Measurements from ENCODE around the gene THAP3.

Gene THAP3

DNA sequence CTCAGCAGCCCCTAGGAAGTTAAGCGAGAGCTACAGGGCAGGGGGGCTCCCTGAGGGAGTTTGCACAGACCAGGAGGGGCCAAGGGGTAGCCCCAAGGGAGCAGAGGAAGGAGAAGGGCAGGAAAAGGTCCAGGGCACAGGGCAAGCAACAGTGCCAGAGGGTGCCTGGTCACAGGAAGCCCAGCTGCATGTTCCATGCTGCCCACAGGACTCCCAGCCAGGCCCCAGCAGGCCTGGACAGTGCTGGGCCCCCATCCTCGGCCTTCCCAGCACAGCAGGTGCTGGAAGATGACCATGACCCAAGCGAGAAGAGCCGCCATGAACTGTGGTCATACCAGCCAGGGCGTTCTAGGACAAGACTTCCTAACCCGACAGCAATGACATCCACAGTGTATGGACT is 33.0 kb upstream of the THAP3 start:
- no peaks in the 10 kb centered on the region for H3K9me3 ChIP-seq (ENCODE audit: control insufficient read depth, low read length)
- no peak overlapping the region for H3K4me3 ChIP-seq (ENCODE audit: insufficient read depth, low read depth, low read length)
- WGBS, 2 experiments = 88 to 89% methylated on average over 6 of the region's 6 CpGs
- H3K27ac ChIP-seq (ENCODE audit: insufficient read depth, low read depth, low read length, poor library complexity, severe bottlenecking) = no peak overlapping the region
- no peaks in the 10 kb centered on the region for H3K4me1 ChIP-seq (ENCODE audit: control insufficient read depth, insufficient read depth, low read length)
- H3K36me3 ChIP-seq (ENCODE audit: control insufficient read depth, insufficient read depth, low read length) = peaks cover 20% of the 10 kb centered on the region
- no peaks in the 10 kb centered on the region for H3K27me3 ChIP-seq (ENCODE audit: control insufficient read depth, insufficient read depth, low read length, poor library complexity, severe bottlenecking)

GRCh38 chr1:6592441-6592840 is 32.2 kb upstream of the THAP3 start:
- no peaks in the 10 kb centered on the region for H3K9me3 ChIP-seq (ENCODE audit: control insufficient read depth, low read length)
- no peak overlapping the region for H3K4me3 ChIP-seq (ENCODE audit: insufficient read depth, low read depth, low read length)
- 71 to 84% methylated on average over 4 to 5 of the region's 5 CpGs for WGBS, 2 experiments
- no peak overlapping the region for H3K27ac ChIP-seq (ENCODE audit: insufficient read depth, low read depth, low read length, poor library complexity, severe bottlenecking)
- H3K27me3 ChIP-seq (ENCODE audit: control insufficient read depth, insufficient read depth, low read length, poor library complexity, severe bottlenecking) = no peaks in the 10 kb centered on the region
- peaks cover 17% of the 10 kb centered on the region for H3K36me3 ChIP-seq (ENCODE audit: control insufficient read depth, insufficient read depth, low read length)
- no peaks in the 10 kb centered on the region for H3K4me1 ChIP-seq (ENCODE audit: control insufficient read depth, insufficient read depth, low read length)

- Histone ChIP-seq H3K4me3 (ENCODE audit: insufficient read depth, low read depth, low read length) (no peak overlapping the region), H3K27ac (ENCODE audit: insufficient read depth, low read depth, low read length, poor library complexity, severe bottlenecking) (no peak overlapping the region), H3K36me3 (ENCODE audit: control insufficient read depth, insufficient read depth, low read length) (peaks cover 11% of the 10 kb centered on the region), H3K9me3 (ENCODE audit: control insufficient read depth, low read length) (no peaks in the 10 kb centered on the region), H3K27me3 (ENCODE audit: control insufficient read depth, insufficient read depth, low read length, poor library complexity, severe bottlenecking) (no peaks in the 10 kb centered on the region), H3K4me1 (ENCODE audit: control insufficient read depth, insufficient read depth, low read length) (no peaks in the 10 kb centered on the region)
- 95 to 96% methylated on average over 38 of the region's 38 CpGs for WGBS, 2 experiments
Measured at GRCh38 chr1:6592865-6593593, 31.6 kb upstream of the THAP3 start.

- Histone ChIP-seq H3K9me3 (ENCODE audit: control insufficient read depth, low read length) (no peaks in the 10 kb centered on the region), H3K27me3 (ENCODE audit: control insufficient read depth, insufficient read depth, low read length, poor library complexity, severe bottlenecking) (no peaks in the 10 kb centered on the region), H3K27ac (ENCODE audit: insufficient read depth, low read depth, low read length, poor library complexity, severe bottlenecking) (no peak overlapping the region), H3K4me3 (ENCODE audit: insufficient read depth, low read depth, low read length) (no peak overlapping the region), H3K4me1 (ENCODE audit: control insufficient read depth, insufficient read depth, low read length) (no peaks in the 10 kb centered on the region), H3K36me3 (ENCODE audit: control insufficient read depth, insufficient read depth, low read length) (peaks cover 10% of the 10 kb centered on the region)
- WGBS, 2 experiments = 95 to 96% methylated on average over 15 of the region's 15 CpGs
Measured at GRCh38 chr1:6593810-6594209, 30.9 kb upstream of the THAP3 start.

- H3K4me3 ChIP-seq (ENCODE audit: insufficient read depth, low read depth, low read length) = no peak overlapping the region
- peaks cover 1% of the 10 kb centered on the region for H3K4me1 ChIP-seq (ENCODE audit: control insufficient read depth, insufficient read depth, low read length)
- H3K27ac ChIP-seq (ENCODE audit: insufficient read depth, low read depth, low read length, poor library complexity, severe bottlenecking) = no peak overlapping the region
- WGBS, 2 experiments = 96% methylated on average over 11 of the region's 11 CpGs
- peaks cover 5% of the 10 kb centered on the region for H3K36me3 ChIP-seq (ENCODE audit: control insufficient read depth, insufficient read depth, low read length)
- no peaks in the 10 kb centered on the region for H3K27me3 ChIP-seq (ENCODE audit: control insufficient read depth, insufficient read depth, low read length, poor library complexity, severe bottlenecking)
- no peaks in the 10 kb centered on the region for H3K9me3 ChIP-seq (ENCODE audit: control insufficient read depth, low read length)
Measured at GRCh38 chr1:6594977-6595740, 29.5 kb upstream of the THAP3 start.

DNA sequence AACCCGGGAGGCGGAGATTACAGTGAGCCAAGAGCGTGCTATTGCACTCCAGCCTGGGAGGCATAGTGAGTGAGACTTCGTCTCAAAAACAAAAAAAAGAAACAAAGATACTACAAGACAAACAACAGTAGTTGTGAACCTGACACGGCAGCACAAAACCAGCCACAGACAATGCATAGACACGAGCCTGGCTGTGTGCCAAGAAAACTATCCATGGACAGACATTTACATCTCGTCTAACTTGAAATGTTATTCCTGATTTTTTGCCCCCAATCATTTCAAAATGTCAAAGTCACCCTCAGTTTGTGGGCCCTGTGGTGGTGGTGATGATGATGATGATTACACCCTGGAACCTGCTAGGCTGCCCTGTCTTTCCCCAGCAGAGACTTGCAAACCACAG is 28.3 kb upstream of the THAP3 start:
- WGBS, 2 experiments = 92 to 96% methylated on average over 7 of the region's 7 CpGs
- Histone ChIP-seq H3K36me3 (ENCODE audit: control insufficient read depth, insufficient read depth, low read length) (peaks cover 2% of the 10 kb centered on the region), H3K27ac (ENCODE audit: insufficient read depth, low read depth, low read length, poor library complexity, severe bottlenecking) (no peak overlapping the region), H3K27me3 (ENCODE audit: control insufficient read depth, insufficient read depth, low read length, poor library complexity, severe bottlenecking) (peaks cover 10% of the 10 kb centered on the region), H3K4me1 (ENCODE audit: control insufficient read depth, insufficient read depth, low read length) (peaks cover 9% of the 10 kb centered on the region), H3K9me3 (ENCODE audit: control insufficient read depth, low read length) (no peaks in the 10 kb centered on the region), H3K4me3 (ENCODE audit: insufficient read depth, low read depth, low read length) (no peak overlapping the region)

DNA sequence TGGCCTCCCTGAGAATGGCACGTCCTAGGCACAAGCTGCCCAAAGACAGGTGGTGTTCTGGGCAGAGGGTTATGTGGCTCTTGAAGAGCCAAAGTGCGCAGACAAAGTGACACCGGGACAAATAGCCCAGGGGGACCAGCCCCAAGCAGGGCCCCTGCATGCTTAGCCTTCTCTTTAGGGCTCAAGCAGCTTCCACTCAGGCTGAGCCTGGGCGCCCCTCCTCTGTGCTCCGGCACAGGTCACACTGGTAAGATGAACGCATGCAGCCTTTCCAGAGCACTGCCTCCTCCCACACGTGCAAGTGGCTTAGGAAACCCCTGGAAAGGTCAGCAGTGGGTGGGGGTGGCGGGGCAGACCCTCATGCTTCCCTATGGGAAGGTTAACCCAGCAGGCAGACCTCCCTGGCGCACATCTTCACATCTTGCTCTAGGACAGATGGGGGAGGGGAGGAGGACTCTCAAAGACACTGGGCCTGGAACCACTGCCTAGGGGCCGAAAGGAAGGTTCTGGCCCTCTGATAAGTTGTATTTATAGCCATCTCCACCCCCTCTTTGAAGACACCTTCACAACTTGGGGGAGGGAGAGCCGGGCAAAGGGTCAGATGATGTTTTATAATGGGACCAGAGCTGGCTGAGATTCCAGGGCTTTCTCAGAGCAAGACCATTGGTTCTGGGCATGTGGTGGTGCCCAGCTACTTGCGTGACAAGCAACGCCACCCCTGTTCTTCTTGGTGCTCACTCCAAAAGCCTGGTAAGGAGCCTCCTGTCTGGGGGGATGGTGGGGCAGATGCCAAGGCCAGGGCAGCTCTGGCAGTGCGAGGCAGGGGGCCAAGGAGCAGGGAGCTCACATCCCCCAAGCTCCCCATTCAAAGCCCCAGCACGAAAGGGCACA is 27.5 kb upstream of the THAP3 start:
- Histone ChIP-seq H3K9me3 (ENCODE audit: control insufficient read depth, low read length) (no peaks in the 10 kb centered on the region), H3K27me3 (ENCODE audit: control insufficient read depth, insufficient read depth, low read length, poor library complexity, severe bottlenecking) (peaks cover 17% of the 10 kb centered on the region), H3K4me1 (ENCODE audit: control insufficient read depth, insufficient read depth, low read length) (peaks cover 9% of the 10 kb centered on the region), H3K27ac (ENCODE audit: insufficient read depth, low read depth, low read length, poor library complexity, severe bottlenecking) (no peak overlapping the region), H3K36me3 (ENCODE audit: control insufficient read depth, insufficient read depth, low read length) (peaks cover 2% of the 10 kb centered on the region), H3K4me3 (ENCODE audit: insufficient read depth, low read depth, low read length) (no peak overlapping the region)
- 87 to 89% methylated on average over 14 to 15 of the region's 15 CpGs for WGBS, 2 experiments

- Histone ChIP-seq H3K27ac (ENCODE audit: insufficient read depth, low read depth, low read length, poor library complexity, severe bottlenecking) (no peak overlapping the region), H3K27me3 (ENCODE audit: control insufficient read depth, insufficient read depth, low read length, poor library complexity, severe bottlenecking) (peaks cover 20% of the 10 kb centered on the region), H3K36me3 (ENCODE audit: control insufficient read depth, insufficient read depth, low read length) (peaks cover 2% of the 10 kb centered on the region), H3K9me3 (ENCODE audit: control insufficient read depth, low read length) (no peaks in the 10 kb centered on the region), H3K4me1 (ENCODE audit: control insufficient read depth, insufficient read depth, low read length) (peaks cover 9% of the 10 kb centered on the region), H3K4me3 (ENCODE audit: insufficient read depth, low read depth, low read length) (no peak overlapping the region)
- whole genome bisulfite sequencing, 2 experiments = 93 to 94% methylated on average over 6 of the region's 6 CpGs
Measured at GRCh38 chr1:6597777-6598131, 26.9 kb upstream of the THAP3 start.

- Histone ChIP-seq H3K27me3 (ENCODE audit: control insufficient read depth, insufficient read depth, low read length, poor library complexity, severe bottlenecking) (peaks cover 20% of the 10 kb centered on the region), H3K4me3 (ENCODE audit: insufficient read depth, low read depth, low read length) (no peak overlapping the region), H3K27ac (ENCODE audit: insufficient read depth, low read depth, low read length, poor library complexity, severe bottlenecking) (no peak overlapping the region), H3K36me3 (ENCODE audit: control insufficient read depth, insufficient read depth, low read length) (no peaks in the 10 kb centered on the region), H3K4me1 (ENCODE audit: control insufficient read depth, insufficient read depth, low read length) (peaks cover 17% of the 10 kb centered on the region), H3K9me3 (ENCODE audit: control insufficient read depth, low read length) (no peaks in the 10 kb centered on the region)
- 95 to 96% methylated on average over 30 to 31 of the region's 31 CpGs for WGBS, 2 experiments
Measured at GRCh38 chr1:6599141-6599975, 25.3 kb upstream of the THAP3 start.
